Fibroblast of peridontal ligament (primary cell): ENCODE results near the gene MT2A.
A peak's percentile ranks its signal among the peaks of the same experiment; 100 is the strongest.

Source experiments
- DNase-seq: peaks from one replicate; pipeline ENCODE4 v3.0.0-alpha.2; 2010; ENCODE audit errors: extremely low read depth

Gene MT2A

GRCh38 chr16:56600398-56600999 is 7.9 kb upstream of the MT2A start:
- peak; percentile 70 for DNase-seq

DNA sequence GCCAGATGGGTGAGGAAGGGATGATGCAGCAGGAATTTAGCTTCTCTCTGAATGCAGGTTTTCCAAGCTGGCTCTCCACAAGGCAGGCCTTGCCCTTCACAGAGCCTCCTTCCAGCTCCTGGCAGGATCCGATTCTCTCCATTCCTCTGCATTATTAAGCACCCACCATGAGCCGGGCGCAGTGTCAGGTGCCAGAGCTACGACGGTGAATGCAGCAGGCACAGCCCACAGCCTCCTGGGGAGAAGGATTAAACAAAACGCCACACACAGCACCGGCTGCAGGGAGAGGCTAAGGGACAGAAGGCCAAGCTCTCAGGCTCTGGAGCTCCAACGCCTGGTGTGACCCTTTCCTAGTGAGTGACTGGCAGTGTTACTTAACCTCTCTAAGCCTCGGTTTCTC is 7.1 kb upstream of the MT2A start:
- DNase-seq, result no peak

DNA sequence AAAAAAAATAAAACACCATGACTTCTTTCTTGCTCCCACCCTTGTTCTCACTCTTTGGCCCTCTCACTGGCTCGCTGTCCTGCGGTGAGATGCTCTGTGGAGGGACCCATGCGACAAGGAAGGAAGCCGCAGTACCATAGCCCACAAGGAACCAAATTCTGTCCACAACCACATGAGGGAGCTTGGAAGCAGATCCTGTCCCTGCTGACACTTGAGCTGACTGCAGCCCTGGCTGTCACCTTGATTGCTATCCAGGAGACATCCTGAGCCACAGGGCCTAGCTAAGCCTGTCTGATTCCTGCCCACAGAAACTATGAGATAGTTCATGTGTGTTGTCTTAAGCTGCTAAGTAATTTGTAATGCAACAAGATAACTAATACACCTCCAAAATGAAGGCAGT is 4.8 kb upstream of the MT2A start:
- peak; percentile 42 for DNase-seq

GRCh38 chr16:56604966-56605365 is 3.4 kb upstream of the MT2A start:
- DNase-seq, result no peak

GRCh38 chr16:56605475-56605874 is 2.9 kb upstream of the MT2A start:
- no peak for DNase-seq

DNA sequence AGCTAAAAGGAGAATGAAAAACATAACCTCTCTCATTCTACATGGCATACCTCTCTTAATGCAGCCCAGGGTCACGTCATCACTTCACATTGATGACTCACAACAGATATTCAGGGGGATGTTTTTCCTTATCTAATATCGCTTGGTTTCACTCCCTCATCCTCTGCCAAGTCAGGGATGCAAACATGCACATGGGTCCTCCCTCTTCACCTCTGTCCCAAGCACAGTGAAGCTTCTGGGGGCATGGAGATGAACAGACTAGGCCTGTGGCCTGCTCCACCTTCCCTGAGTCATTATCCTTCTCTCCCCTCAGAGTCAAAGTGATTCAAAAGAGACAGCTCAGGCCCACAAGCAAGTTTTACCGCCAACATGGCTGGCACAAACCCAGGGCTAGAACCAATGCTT is 2.3 kb upstream of the MT2A start:
- DNase-seq, result no peak

DNA sequence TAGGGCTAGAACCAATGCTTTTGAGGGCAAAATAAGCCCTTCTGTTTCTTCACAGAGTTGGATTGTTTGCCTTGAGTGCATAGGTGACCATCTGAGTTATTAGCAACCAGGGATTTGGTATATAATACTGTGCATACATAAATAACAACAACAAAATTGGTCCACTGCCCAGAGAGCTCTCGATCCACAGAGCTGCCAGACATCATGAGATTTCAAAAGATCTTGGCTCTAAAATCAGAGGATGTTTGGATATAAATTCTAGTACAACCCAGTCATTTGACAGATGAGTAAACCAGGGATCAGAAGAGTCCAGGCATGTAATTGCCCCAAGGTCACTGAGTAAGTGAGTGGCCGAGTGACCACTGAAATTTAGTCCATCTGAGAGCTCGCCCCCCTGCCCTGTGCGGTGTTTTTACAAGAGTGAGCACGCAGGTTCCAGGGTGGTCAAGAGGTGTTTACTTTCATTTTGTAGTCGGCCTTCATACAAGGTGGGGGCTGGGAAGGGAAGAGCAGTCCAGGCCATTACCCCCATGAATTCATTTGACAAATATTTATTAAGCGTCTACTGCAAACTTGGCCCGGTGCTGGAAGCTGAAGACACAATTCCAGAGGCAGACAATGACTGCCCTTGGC is 1.8 kb upstream of the MT2A start:
- DNase-seq, result peak; percentile 93

GRCh38 chr16:56607109-56607618 is 1.2 kb upstream of the MT2A start:
- DNase-seq, result peak; percentile 91

DNA sequence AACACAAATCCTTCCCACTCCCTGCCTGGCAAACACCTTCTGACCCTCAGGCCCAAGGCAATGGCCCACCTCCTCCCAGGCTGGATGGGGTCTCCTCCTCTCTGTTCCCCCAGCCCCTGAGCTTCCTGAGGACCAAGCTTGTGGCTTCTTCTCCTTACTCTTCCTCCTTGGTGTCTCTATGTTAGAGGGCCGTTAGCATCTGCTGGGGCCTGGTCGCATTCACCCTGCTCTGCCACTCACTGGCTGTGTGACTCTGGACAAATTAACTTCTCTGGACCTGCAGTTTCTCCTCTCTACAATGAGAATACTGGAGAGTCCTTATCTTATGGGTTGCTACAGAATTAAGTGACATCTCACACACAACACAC is 725 bp upstream of the MT2A start:
- no peak for DNase-seq

DNA sequence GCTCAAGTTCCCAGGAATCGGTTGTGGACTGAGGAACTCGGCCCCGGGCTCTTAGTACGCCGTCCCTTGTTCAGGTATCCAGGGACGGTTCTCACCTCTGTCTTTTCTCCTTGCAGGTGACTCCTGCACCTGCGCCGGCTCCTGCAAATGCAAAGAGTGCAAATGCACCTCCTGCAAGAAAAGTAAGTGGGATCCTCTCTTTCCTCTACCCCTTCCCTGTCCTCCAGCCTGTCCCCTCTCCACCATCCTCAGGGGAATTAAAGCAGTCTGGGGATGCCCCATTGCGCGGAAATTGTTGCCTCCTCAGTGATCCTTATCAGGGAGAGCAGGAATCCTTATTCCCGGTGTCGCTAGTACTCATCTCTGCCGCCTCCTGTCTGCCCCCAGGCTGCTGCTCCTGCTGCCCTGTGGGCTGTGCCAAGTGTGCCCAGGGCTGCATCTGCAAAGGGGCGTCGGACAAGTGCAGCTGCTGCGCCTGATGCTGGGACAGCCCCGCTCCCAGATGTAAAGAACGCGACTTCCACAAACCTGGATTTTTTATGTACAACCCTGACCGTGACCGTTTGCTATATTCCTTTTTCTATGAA is 585 bp downstream of the MT2A start:
- DNase-seq, result no peak

- DNase-seq, result peak; percentile 90
Measured at GRCh38 chr16:56609463-56609921, 1.1 kb downstream of the MT2A start.

DNA sequence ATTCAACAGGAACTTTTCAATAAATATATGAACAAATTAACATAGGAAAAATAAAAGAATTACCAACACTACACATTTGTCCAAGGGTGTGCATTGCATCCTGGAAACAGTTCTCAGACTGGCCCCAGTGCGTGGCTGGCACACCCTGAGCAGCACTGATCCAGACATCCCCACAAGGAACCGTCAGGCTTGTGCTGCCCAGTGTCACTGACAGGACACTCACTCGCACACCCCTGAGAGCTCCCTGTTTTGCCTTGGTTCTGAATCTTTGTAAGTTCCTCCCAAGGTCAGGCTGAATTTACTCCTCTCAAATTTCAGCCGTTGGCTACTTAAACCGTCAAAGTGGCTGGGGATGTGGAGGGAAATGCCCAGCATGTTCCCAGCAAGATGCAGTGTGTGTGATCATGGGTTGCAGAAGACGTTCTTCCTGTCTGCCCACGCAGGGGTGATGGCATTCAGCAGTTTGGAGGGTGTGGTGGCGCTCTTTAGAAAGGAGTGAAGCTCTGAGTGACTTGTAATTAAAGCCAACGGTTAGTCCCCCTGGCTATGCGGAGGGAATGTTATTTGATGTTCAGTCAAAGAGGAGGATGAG is 1.7 kb downstream of the MT2A start:
- peak; percentile 82 for DNase-seq

GRCh38 chr16:56610609-56611111 is 2.3 kb downstream of the MT2A start:
- DNase-seq, result peak; percentile 75

- DNase-seq, result peak; percentile 68
Measured at GRCh38 chr16:56611281-56611833, 3.0 kb downstream of the MT2A start.

- DNase-seq, result no peak
Measured at GRCh38 chr16:56613706-56614105, 5.3 kb downstream of the MT2A start.

DNA sequence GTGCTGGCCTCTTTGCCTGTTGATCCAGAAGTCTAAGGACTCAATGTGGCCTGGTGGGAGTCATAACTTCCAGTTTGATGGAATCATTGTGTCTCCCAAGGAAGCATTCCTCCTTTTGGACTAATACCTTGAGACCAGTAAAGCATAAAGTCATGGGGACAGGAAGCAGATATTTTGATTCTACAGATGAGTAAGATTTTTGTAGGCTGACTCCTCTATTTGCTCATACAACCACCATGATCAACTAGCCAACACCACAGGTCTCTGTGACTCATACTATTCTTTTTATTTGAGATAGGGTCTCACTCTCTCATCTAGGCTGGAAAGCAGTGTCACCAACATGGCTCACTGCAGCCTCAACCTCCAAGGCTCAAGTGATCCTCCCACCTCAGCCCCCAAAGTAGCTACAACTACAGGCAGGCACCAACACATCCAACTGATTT is 6.2 kb downstream of the MT2A start:
- DNase-seq, result peak; percentile 19

- DNase-seq, result peak; percentile 38
Measured at GRCh38 chr16:56615353-56615752, 7.0 kb downstream of the MT2A start.

DNA sequence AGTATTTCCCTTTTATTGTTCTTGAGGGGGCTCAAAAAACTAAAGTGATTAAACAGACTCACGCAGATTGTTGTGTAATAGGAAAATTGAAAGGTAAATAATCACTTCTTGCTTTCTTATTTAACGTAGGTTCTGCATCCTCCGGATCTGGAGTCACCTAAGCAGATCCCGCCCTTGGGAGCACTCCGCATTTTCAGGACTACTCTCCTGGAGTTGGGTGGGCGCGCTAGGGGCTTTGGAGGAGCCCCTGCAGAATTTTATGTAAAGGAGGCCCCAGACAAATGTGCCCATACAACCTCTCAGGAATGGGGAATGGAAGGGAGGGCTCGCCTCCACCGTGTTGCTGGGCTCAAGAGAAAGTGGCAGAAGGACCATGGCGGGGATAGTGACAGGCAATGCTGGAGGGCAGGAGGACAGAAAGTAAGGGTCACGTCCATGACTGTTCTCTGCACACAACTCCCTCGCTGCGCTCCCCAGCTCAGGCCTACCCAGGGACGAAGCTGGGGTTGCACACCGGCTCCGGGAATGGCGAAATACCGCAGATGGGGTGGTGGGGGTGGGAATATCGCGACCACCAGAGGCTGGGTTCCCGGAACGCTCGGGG is 8.3 kb downstream of the MT2A start:
- no peak for DNase-seq

- peak; percentile 68 for DNase-seq
Measured at GRCh38 chr16:56617212-56618085, 9.1 kb downstream of the MT2A start.

DNA sequence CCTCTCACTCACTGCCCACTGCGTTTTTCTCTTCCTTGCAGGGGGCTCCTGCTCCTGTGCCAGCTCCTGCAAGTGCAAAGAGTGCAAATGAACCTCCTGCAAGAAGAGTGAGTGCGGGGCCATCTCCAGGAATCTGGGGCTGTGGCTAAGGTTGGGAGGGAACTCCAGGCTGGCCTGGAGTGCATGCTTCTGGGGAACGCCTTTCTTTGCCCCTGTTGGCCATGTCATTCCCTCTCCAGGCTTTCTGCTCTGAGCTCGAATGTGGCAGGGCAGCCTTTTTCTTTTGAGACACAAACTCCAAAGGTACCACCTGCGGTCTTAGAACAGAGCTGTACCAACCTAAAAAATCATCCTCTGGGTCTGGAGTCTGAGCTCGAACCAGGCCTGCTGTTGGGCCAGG is 9.8 kb downstream of the MT2A start:
- no peak for DNase-seq
